Stimulated activated CD4-positive, alpha-beta T cell treated with anti-CD3 and anti-CD28 coated beads, Interleukin-15, amount 100 ng/mL, for 24 hours (primary cell): Measurements from ENCODE around the gene HYAL4.
"Not testable (repeated sequence)": the region's sequence is repeated elsewhere in the genome, so short reads cannot be mapped to it uniquely, and the experiment has no call there.

Experiments
- DNase-seq: peaks from one replicate; pipeline ENCODE4 v3.0.0-alpha.2; 2020

The HYAL4 gene

GRCh38 chr7:123847868-123848267, 2.9 kb downstream of the HYAL4 start:
- no peak for DNase-seq

- DNase-seq: no peak
Observed at GRCh38 chr7:123849855-123850254, 4.9 kb downstream of the HYAL4 start.

- DNase-seq: not testable (repeated sequence)
Observed at GRCh38 chr7:123851404-123851803, 6.4 kb downstream of the HYAL4 start.

- DNase-seq: not testable (repeated sequence)
Observed at GRCh38 chr7:123854291-123854690, 9.3 kb downstream of the HYAL4 start.

- not testable (repeated sequence) for DNase-seq
Observed at GRCh38 chr7:123856428-123856827, 11.5 kb downstream of the HYAL4 start.

GRCh38 chr7:123860848-123861247, 15.9 kb downstream of the HYAL4 start:
- DNase-seq: no peak

- no peak for DNase-seq
Observed at GRCh38 chr7:123862775-123863174, 17.8 kb downstream of the HYAL4 start.

GRCh38 chr7:123863461-123863860, 18.5 kb downstream of the HYAL4 start:
- no peak for DNase-seq

- no peak for DNase-seq
Observed at GRCh38 chr7:123864012-123864411, 19.0 kb downstream of the HYAL4 start.

GRCh38 chr7:123864436-123864835, 19.5 kb downstream of the HYAL4 start:
- no peak for DNase-seq

GRCh38 chr7:123864966-123865365, 20.0 kb downstream of the HYAL4 start:
- no peak for DNase-seq

- peak; percentile 50 for DNase-seq
Observed at GRCh38 chr7:123865517-123866117, 20.6 kb downstream of the HYAL4 start.

- no peak for DNase-seq
Observed at GRCh38 chr7:123867225-123867624, 22.3 kb downstream of the HYAL4 start.

- DNase-seq: peak; percentile 44
Observed at GRCh38 chr7:123871998-123872867, 27.3 kb downstream of the HYAL4 start.

GRCh38 chr7:123872908-123873307, 27.9 kb downstream of the HYAL4 start:
- DNase-seq: no peak

- no peak for DNase-seq
Observed at GRCh38 chr7:123876557-123877256, 31.7 kb downstream of the HYAL4 start.

- no peak for DNase-seq
Observed at GRCh38 chr7:123879628-123880027, 34.7 kb downstream of the HYAL4 start.

- DNase-seq: no peak
Observed at GRCh38 chr7:123881300-123881699, 36.3 kb downstream of the HYAL4 start.

- no peak for DNase-seq
Observed at GRCh38 chr7:123883154-123883553, 38.2 kb downstream of the HYAL4 start.

GRCh38 chr7:123888192-123888591, 43.2 kb downstream of the HYAL4 start:
- no peak for DNase-seq

GRCh38 chr7:123894753-123895152, 49.8 kb downstream of the HYAL4 start:
- not testable (repeated sequence) for DNase-seq

- no peak for DNase-seq
Observed at GRCh38 chr7:123901101-123901500, 56.1 kb downstream of the HYAL4 start.

GRCh38 chr7:123905714-123906113, 60.7 kb downstream of the HYAL4 start:
- DNase-seq: no peak

GRCh38 chr7:123916240-123916724, 71.3 kb downstream of the HYAL4 start:
- no peak for DNase-seq
